NB4 (cell line): ENCODE results near the gene ABCB6.

Source experiments
- DNase-seq: peaks from one replicate; pipeline ENCODE4 v3.0.0; 2010; ENCODE audit warnings: low read depth
- H3K4me3 ChIP-seq: one replicate; pipeline ENCODE4 v1.5.1; 2011; ENCODE audit warnings: mild to moderate bottlenecking, low read depth, low read length, moderate library complexity
- MAX ChIP-seq: IDR thresholded peaks from 2 replicates; pipeline ENCODE4 v1.6.1; 2011; ENCODE audit warnings: low read depth, low read length
- MYC ChIP-seq: IDR thresholded peaks from 2 replicates; pipeline ENCODE4 v1.6.1; 2011; ENCODE audit warnings: low read depth, low read length
- POLR2A ChIP-seq: IDR thresholded peaks from 2 replicates; pipeline ENCODE4 v1.6.1; 2011; ENCODE audit warnings: mild to moderate bottlenecking; ENCODE audit not compliant: insufficient read length; ENCODE audit errors: extremely low read depth
- TF ChIP-seq, protein P1 (sequence below): IDR thresholded peaks from one replicate; pipeline ENCODE4 v1.5.1; 2012; ENCODE audit warnings: low read depth, low read length

ABCB6 gene

GRCh38 chr2:219171231-219171651, 47.5 kb downstream of the ABCB6 start:
- DNase-seq = peak; percentile 61
- TF ChIP-seq, protein P1, sequence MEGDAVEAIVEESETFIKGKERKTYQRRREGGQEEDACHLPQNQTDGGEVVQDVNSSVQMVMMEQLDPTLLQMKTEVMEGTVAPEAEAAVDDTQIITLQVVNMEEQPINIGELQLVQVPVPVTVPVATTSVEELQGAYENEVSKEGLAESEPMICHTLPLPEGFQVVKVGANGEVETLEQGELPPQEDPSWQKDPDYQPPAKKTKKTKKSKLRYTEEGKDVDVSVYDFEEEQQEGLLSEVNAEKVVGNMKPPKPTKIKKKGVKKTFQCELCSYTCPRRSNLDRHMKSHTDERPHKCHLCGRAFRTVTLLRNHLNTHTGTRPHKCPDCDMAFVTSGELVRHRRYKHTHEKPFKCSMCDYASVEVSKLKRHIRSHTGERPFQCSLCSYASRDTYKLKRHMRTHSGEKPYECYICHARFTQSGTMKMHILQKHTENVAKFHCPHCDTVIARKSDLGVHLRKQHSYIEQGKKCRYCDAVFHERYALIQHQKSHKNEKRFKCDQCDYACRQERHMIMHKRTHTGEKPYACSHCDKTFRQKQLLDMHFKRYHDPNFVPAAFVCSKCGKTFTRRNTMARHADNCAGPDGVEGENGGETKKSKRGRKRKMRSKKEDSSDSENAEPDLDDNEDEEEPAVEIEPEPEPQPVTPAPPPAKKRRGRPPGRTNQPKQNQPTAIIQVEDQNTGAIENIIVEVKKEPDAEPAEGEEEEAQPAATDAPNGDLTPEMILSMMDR = peak; percentile 74
- TF ChIP-seq POLR2A = no peak
- no peak overlapping the region for H3K4me3 ChIP-seq

DNA sequence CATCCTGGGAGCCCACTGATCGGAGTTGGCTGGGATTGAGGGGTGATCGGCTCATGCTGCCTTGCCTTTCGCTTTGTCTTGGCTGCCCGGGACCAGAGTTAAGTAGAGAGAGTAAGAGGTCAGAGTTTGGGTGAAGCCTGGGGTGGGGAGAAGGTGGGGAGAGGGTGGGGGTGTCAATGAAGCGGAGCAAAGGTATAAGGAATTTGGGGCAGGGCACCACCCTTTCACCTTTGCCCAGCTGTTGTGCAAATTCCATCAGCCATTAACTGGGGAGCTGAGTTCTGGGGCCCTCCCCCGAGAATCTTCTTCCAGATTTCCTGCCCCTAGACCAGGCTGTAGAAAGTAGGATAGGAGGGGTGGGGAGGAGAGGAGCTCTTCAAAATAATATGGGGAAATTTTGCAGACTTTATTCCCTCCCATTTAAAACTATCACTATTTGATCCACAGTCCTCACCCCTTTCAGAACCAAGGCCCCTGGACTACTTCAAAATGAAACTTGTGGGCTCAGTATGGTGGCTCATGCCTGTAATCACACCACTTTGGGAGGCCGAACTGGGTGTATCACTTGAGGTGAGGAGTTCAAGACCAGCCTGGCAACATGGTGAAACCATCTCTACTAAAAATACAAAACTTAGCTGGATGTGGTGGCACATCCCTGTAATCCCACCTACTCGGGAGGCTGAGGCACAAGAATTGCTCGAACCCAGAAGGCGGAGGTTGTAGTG, 48.7 kb downstream of the ABCB6 start, which contains the start of gene SLC23A3:
Gene SLC23A3, minus strand, starts transcription at position 100 of the 725 bp plus-strand sequence. Its CDS starts 45 bp downstream, at position 55.
- no peak for TF ChIP-seq POLR2A
- TF ChIP-seq, protein P1 = no peak
- no peak for TF ChIP-seq MYC
- no peak for TF ChIP-seq MAX
- no peak for DNase-seq

DNA sequence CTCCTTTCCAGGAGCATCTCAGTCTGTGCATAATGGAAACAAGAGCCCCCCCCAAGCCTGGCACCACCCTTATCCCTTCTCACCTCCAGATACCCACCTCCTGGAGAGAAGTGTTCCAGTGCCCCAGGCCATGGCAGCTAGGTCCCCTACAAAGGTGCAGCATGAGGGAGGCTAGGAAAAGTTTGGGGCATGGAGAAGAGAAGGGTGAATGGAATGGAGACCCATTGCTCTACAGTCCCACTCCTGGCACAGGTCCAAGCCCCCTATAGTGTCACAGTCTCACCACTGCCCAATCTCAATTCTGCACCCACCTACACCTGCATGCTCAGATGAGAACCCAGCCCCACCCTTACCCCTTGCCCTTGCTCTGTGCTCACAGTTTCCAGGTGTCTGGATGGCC, 49.8 kb downstream of the ABCB6 start:
- DNase-seq = no peak
- no peak for TF ChIP-seq MAX
- TF ChIP-seq, protein P1 = no peak
- H3K4me3 ChIP-seq = no peak overlapping the region

More for the DNA sequence above, 48.7 kb downstream of the ABCB6 start, which contains the start of gene SLC23A3:
- no peak within 1 kb of the TSS for H3K4me3 ChIP-seq

DNA sequence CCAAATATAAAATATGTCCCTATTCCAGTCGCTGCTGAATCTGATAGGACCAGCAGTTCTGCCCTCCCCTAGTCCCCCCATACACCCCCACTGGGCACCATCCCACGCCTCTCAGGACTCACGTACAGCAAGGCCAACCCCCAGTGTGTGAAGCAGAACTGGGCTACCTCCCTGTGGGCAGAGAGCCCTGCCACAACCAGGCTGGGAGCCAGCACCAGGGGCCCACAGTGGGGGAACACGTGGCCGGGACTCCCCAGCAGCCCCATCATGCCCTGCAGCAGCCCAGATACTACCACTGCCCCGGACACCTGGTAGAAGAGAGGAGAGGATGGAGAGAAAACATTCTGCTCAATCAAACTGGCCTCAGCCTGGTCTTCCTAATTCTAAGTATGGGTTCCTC, 50.2 kb downstream of the ABCB6 start:
- DNase-seq = no peak
- no peak overlapping the region for H3K4me3 ChIP-seq
- TF ChIP-seq, protein P1 = no peak
- TF ChIP-seq POLR2A = no peak

- no peak for DNase-seq
- TF ChIP-seq MAX (no peak), POLR2A (no peak), MYC (no peak)
- TF ChIP-seq, protein P1 = no peak
- no peak overlapping the region for H3K4me3 ChIP-seq
Measured at GRCh38 chr2:219167997-219168396, 50.8 kb downstream of the ABCB6 start.

DNA sequence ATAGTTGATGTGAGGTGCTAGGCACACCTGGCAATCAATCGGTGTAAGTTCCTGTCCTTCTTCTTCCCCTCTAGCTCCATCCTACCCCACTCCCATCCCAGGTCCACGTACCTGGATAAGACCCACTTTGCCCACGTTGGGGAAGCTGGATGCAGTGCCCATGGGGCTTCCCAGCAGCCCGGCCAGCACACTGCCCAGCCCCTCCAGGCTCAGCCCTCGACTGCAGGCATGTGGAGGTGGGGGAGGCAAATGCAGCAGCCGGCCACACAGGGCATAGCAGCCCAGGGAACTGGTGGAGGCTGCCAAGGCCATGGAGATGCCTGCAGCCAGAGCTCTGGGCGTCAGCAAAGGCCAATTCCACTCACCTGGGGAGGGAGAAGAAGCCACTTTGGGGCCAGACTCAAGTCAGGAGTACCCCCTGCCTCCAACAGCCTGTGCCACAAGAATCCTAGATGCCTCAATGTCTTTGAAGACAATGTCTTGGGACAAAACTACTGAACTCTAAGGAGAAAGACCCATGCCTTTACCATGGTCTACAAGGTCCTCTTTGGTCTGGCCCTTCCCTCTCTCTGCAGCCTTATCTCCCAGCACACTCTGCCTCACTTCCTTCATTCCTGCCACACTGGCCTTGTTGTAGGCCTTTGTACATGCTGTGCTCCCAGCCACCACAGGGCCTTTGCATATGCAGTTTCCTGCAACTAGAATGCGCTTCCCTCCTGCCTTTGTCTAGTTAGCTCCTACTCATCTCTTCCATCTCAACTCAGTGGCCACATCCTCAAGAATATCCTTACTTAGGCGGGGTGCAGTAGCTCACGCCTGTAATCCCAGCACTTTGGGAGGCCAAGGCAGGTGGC, 53.5 kb downstream of the ABCB6 start:
- H3K4me3 ChIP-seq = no peak overlapping the region
- TF ChIP-seq MYC (no peak), MAX (no peak), POLR2A (no peak)
- TF ChIP-seq, protein P1 = no peak
- no peak for DNase-seq
